Brain microvascular endothelial cell (primary cell): ENCODE data around the gene SPNS1.
A peak's percentile ranks its signal among the peaks of the same experiment; 100 is the strongest.

Experiments used
- DNase-seq: peaks from one replicate; pipeline ENCODE4 v3.0.0-alpha.2; 2020
- H3K27ac ChIP-seq: fragments of 250-450 bp; sonication (Bioruptor Pico); 2 replicates; pipeline ENCODE4 v1.5.1; 2020; ENCODE audit warnings: mild to moderate bottlenecking, moderate library complexity
- H3K27me3 ChIP-seq: fragments of 250-450 bp; sonication (Bioruptor Pico); replicated peaks from 2 replicates; pipeline ENCODE4 v1.5.1; 2020; ENCODE audit warnings: mild to moderate bottlenecking
- H3K36me3 ChIP-seq: fragments of 250-450 bp; sonication (Bioruptor Pico); replicated peaks from 2 replicates; pipeline ENCODE4 v1.5.1; 2020; ENCODE audit warnings: mild to moderate bottlenecking
- H3K4me3 ChIP-seq: 2 replicates; pipeline ENCODE4 v1.5.1; 2011; ENCODE audit warnings: low read depth, mild to moderate bottlenecking, control low read depth, low read length, moderate library complexity
- in situ Hi-C: cut with HindIII; loops from 2 replicates; pipeline ENCODE4 v1.10.0; 2017; ENCODE audit warnings: low sequenced_read_pairs, low pct_ligation_motif_present
- TF ChIP-seq, protein P1 (sequence below): IDR thresholded peaks from 2 replicates; pipeline ENCODE4 v1.5.1; 2011; ENCODE audit warnings: low read depth, mild to moderate bottlenecking, moderate library complexity, low read length, control low read depth, inconsistent platforms; ENCODE audit errors: missing control alignments

Gene SPNS1

GRCh38 chr16:28931801-28932225 is 42.8 kb upstream of the SPNS1 start, which contains the start of gene CD19:
TSS of gene CD19 (plus strand) at chr16:28931971. CDS start at chr16:28932001, 30 bp downstream.
- DNase-seq, result no peak
- Histone ChIP-seq H3K4me3 (no peak within 1 kb of the TSS), H3K27me3 (no peaks in the 10 kb centered on the region), H3K36me3 (no peaks in the 10 kb centered on the region), H3K27ac (no peak within 1 kb of the TSS)
- in situ Hi-C loops, result no loop called here
- TF ChIP-seq, protein P1, sequence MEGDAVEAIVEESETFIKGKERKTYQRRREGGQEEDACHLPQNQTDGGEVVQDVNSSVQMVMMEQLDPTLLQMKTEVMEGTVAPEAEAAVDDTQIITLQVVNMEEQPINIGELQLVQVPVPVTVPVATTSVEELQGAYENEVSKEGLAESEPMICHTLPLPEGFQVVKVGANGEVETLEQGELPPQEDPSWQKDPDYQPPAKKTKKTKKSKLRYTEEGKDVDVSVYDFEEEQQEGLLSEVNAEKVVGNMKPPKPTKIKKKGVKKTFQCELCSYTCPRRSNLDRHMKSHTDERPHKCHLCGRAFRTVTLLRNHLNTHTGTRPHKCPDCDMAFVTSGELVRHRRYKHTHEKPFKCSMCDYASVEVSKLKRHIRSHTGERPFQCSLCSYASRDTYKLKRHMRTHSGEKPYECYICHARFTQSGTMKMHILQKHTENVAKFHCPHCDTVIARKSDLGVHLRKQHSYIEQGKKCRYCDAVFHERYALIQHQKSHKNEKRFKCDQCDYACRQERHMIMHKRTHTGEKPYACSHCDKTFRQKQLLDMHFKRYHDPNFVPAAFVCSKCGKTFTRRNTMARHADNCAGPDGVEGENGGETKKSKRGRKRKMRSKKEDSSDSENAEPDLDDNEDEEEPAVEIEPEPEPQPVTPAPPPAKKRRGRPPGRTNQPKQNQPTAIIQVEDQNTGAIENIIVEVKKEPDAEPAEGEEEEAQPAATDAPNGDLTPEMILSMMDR, result no peak

- no peak overlapping the region for H3K27ac ChIP-seq
- DNase-seq, result no peak
- TF ChIP-seq, protein P1, result no peak
- no peaks in the 10 kb centered on the region for H3K36me3 ChIP-seq
- in situ Hi-C loops, result no loop called here
- no peak overlapping the region for H3K4me3 ChIP-seq
- no peaks in the 10 kb centered on the region for H3K27me3 ChIP-seq
These were observed 42.0 kb upstream of the SPNS1 start for GRCh38 chr16:28932339-28933141.

GRCh38 chr16:28933171-28933570 is 41.4 kb upstream of the SPNS1 start:
- Histone ChIP-seq H3K4me3 (no peak overlapping the region), H3K27me3 (no peaks in the 10 kb centered on the region), H3K36me3 (no peaks in the 10 kb centered on the region), H3K27ac (no peak overlapping the region)
- TF ChIP-seq, protein P1, result no peak
- no peak for DNase-seq
- in situ Hi-C loops, result no loop called here

- Histone ChIP-seq H3K27me3 (no peaks in the 10 kb centered on the region), H3K4me3 (no peak overlapping the region), H3K27ac (no peak overlapping the region), H3K36me3 (no peaks in the 10 kb centered on the region)
- no peak for DNase-seq
- TF ChIP-seq, protein P1, result no peak
- in situ Hi-C loops, result no loop called here
These were observed 39.2 kb upstream of the SPNS1 start for GRCh38 chr16:28935346-28935745.

DNA sequence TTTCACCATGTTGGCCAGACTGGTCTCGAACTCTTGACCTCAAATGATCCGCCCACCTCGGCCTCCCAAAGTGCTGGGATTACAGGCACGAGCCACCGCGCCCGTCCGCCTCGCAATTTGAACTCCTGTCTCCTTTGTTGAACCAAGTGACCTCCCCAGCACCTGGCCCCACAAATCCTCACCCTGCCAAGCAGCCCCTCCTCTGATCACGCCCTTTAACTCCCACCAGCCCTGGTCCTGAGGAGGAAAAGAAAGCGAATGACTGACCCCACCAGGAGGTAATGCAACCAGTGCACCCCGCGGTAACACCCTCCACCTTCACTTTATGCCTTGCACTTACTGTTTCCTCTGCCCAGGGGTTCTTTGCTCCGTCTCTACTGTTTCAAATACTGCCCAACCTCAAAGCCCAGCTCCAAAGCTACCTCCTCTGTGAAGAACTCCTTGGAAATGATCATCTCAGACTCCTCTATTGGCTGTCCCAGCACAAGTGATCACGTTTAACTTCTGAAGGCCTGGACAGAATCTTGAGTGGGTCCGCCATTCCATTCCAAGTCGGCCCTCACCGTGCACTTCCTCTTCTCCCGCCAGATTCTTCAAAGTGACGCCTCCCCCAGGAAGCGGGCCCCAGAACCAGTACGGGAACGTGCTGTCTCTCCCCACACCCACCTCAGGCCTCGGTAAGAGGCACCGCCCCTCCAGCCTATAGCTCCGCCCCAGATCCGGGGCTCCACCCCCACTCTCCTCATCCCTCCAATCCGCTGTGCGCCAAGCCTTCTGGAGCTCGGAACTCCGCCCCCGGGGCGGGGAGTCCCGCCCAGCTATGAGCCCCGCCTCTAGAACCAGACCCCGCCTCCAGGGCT is 38.4 kb upstream of the SPNS1 start:
- DNase-seq, result peak; percentile 35
- Histone ChIP-seq H3K4me3 (peak overlapping the region; percentile 24), H3K36me3 (no peaks in the 10 kb centered on the region), H3K27ac (no peak overlapping the region), H3K27me3 (no peaks in the 10 kb centered on the region)
- in situ Hi-C loops, result no loop called here
- TF ChIP-seq, protein P1, result no peak
